Stimulated activated CD8-positive, alpha-beta memory T cell treated with anti-CD3 and anti-CD28 coated beads, Interleukin-12 subunit alpha, Interleukin-12 subunit beta, amount 100 ng/mL, for 1 hour (primary cell): Measurements from ENCODE around the gene CALML4.
"Not testable (repeated sequence)": the region's sequence is repeated elsewhere in the genome, so short reads cannot be mapped to it uniquely, and the experiment has no call there.

ENCODE experiments used
- DNase-seq: peaks from one replicate; pipeline ENCODE4 v3.0.0-alpha.2; 2020; ENCODE audit warnings: low read depth

CALML4 gene

GRCh38 chr15:68204776-68205557, at the start of gene CALML4:
Gene CALML4, minus strand, starts transcription at chr15:68205332. Its CDS starts 85 bp downstream, at chr15:68205247.
- no peak for DNase-seq

GRCh38 chr15:68252925-68253534, 47.9 kb upstream of the CALML4 start:
- no peak for DNase-seq

GRCh38 chr15:68249058-68249713, 44.1 kb upstream of the CALML4 start:
- no peak for DNase-seq

- DNase-seq = no peak
Observed at GRCh38 chr15:68244235-68244634, 39.1 kb upstream of the CALML4 start.

- no peak for DNase-seq
Observed at GRCh38 chr15:68241088-68241935, 36.2 kb upstream of the CALML4 start.

GRCh38 chr15:68239025-68239424, 33.9 kb upstream of the CALML4 start:
- DNase-seq = no peak

- DNase-seq = no peak
Observed at GRCh38 chr15:68235022-68235421, 29.9 kb upstream of the CALML4 start.

- DNase-seq = not testable (repeated sequence)
Observed at GRCh38 chr15:68234520-68234919, 29.4 kb upstream of the CALML4 start.

- DNase-seq = no peak
Observed at GRCh38 chr15:68234060-68234459, 28.9 kb upstream of the CALML4 start.

- no peak for DNase-seq
Observed at GRCh38 chr15:68232937-68233336, 27.8 kb upstream of the CALML4 start.

GRCh38 chr15:68232449-68232848, 27.3 kb upstream of the CALML4 start:
- DNase-seq = no peak

GRCh38 chr15:68231102-68231818, 26.1 kb upstream of the CALML4 start:
- DNase-seq = no peak

- no peak for DNase-seq
Observed at GRCh38 chr15:68230157-68231100, 25.3 kb upstream of the CALML4 start.

- peak; percentile 62 for DNase-seq
Observed at GRCh38 chr15:68229386-68230156, 24.4 kb upstream of the CALML4 start, which contains the start of gene CLN6. Gene CLN6, minus strand, starts transcription at chr15:68229728. Its CDS starts 144 bp downstream, at chr15:68229584.

- DNase-seq = no peak
Observed at GRCh38 chr15:68228971-68229385, 23.8 kb upstream of the CALML4 start.

GRCh38 chr15:68228143-68228970, 23.2 kb upstream of the CALML4 start:
- no peak for DNase-seq

GRCh38 chr15:68227643-68228142, 22.6 kb upstream of the CALML4 start:
- no peak for DNase-seq

- not testable (repeated sequence) for DNase-seq
Observed at GRCh38 chr15:68225442-68225841, 20.3 kb upstream of the CALML4 start.
